HG02840 (cell line): ENCODE measurements around the gene NFYB.
"Not testable (repeated sequence)": the region's sequence is repeated elsewhere in the genome, so short reads cannot be mapped to it uniquely, and the experiment has no call there.

Experiments used
- ATAC-seq: cut with Tn5 transposase; IDR thresholded peaks from one replicate; pipeline ENCODE4 v1.9.1; 2021; ENCODE audit warnings: mild to moderate bottlenecking, moderate library complexity, moderate number of reproducible peaks; ENCODE audit not compliant: unreplicated experiment, low FRiP score

NFYB gene

DNA sequence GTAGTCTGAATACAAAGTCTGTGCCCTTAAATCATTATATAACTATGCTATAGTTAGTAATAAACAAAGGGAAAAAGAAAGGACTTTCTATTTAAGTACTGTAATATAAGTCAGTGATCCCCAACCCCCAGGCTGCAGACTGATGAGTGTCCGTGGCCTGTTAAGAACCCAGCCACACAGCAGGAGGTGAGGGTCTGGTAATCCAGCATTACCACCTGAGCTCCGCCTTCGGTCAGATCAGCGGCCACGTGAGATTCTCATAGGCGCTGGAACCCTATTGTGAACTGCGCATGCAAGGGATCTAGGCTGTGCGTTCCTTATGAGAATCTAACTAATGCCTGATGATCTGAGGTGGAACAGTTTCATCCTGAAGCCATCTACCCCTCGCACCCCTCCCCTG, 15.7 kb downstream of the NFYB start:
- no peak for ATAC-seq

- no peak for ATAC-seq
Observed at GRCh38 chr12:104121001-104121400, 17.0 kb downstream of the NFYB start.

- ATAC-seq, result no peak
Observed at GRCh38 chr12:104115587-104115975, 22.4 kb downstream of the NFYB start.

- ATAC-seq, result not testable (repeated sequence)
Observed at GRCh38 chr12:104114834-104115586, 23.0 kb downstream of the NFYB start.

GRCh38 chr12:104109446-104110271, 28.4 kb downstream of the NFYB start:
- ATAC-seq, result no peak

DNA sequence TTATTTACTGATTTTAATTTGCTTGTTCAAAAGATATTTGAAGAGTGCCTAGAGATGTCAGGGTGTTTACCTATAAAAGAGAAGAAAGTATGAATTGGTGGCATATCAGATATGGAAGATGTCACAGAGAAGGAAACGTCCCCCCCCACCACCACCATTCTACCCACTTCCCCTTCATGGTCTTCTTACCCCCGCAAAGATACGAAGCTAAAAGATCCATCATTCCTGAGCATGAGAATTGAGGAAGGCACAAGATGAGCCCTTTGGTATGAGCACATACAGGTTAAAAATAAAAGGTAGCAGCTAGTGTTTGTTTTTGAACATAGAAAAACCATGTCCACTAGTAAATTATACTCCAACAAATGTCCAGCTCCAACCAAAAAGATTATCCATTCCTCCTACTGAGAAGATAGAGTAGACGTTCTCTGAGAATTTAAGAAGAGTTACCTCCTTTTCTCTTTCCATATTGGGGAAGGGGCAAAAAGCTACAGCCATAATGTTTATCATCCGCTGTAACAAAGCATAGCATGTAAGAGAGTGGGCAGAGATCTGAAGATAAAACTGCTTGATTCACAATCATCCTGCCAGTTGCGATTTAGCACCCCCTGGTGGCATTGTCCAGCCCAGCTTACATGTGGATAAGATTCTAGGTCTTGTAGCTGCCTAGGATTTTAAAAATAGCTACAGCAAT, 29.1 kb downstream of the NFYB start:
- ATAC-seq, result no peak

- ATAC-seq, result no peak
Observed at GRCh38 chr12:104106965-104107364, 31.0 kb downstream of the NFYB start.

GRCh38 chr12:104105461-104105860, 32.5 kb downstream of the NFYB start:
- ATAC-seq, result no peak

GRCh38 chr12:104097954-104098353, 40.1 kb downstream of the NFYB start:
- ATAC-seq, result no peak

DNA sequence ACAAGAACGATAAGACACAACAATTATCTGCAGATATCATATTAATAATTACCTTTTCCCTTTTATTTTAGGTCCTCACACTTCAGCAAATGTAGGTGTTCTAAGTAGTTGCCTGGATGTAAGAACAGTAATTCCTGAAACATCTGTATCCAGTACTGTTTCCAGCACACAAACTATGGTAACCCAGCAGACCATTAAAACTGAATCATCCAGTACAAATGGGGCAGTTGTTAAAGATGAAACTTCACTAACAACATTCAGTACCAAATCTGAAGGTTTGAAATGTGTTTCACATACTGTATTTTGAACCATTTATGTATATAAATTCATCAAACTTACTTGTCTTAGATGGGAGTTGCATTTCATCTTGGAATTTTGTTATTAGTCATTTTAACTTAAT, 42.7 kb downstream of the NFYB start:
- ATAC-seq, result no peak

DNA sequence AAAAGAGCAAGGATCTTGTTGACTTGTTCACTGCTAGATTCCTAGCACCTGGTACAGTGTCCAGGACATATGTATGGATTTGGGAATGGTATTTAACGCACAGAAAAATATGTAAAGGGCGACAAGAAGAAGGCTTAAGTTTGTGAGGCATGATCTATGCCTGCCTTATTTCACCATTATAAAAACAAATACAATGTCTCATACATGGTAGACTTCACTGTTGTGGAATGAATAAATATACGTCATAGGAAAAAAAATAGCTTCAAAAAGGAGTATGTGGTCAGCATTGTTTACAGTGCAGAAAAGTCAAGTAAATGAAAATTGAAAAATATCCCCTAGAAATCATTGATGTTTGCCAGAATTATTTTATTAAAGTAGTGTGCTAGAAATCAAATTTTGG, 43.7 kb downstream of the NFYB start:
- ATAC-seq, result no peak

DNA sequence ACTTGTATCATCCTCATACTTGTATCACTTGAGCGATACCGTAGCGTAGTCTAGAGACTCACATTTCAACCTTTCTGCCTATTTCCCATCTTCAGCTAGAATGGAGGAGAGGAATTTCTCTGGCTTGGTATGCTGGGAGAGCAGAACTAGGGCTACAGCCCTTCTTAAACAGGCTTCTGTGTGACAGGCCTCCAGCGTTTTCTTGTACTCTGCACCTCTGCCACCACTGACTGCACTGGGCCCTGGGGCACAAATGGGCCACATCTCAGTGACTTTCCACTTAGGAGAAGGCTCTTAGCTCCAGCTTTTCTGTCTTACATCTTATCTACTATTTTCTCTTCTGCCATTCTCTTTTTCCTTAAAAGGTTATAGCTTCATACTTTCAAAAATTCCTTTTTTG, 46.9 kb downstream of the NFYB start:
- ATAC-seq, result no peak

DNA sequence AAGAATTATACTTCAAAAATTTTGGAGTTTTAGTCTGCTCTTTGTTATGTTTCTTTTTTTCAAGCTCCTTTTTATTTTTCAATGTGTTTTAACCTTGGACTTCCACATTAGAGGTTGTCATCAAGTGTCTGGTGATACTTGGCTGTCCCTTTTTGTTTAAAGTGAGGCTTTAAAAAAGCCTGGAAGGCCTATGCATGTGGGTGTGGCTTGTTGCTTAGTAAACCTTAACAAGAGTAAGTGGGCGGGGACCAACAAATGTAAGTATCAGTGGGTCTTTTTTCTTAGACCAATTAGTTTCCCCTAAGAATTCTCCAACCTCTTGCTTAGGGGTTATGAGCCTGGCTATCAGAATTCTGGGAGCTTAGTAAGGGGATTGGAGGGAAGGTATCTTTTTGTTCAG, 47.3 kb downstream of the NFYB start:
- ATAC-seq, result no peak

GRCh38 chr12:104083769-104084475, 54.1 kb downstream of the NFYB start:
- ATAC-seq, result no peak

GRCh38 chr12:104080764-104081163, 57.2 kb downstream of the NFYB start:
- ATAC-seq, result no peak

DNA sequence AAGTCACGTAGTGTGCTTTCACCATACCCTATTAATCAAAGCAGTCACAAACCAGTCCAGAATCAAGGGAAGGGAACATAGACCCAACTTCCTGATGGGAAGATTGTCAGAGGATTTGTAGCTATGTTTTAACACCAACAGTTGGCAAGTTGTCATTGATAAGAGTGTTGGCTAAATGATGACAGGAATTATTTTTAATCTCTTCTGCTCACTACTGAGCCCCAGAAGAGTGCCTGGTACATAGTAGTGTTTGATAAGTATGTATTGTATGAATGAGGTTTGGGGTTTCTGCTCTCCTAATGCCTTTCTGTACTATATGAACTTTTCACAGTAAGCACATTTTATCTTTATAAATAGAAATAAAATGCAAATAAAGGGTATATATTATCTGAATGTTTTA, 59.0 kb downstream of the NFYB start:
- no peak for ATAC-seq

DNA sequence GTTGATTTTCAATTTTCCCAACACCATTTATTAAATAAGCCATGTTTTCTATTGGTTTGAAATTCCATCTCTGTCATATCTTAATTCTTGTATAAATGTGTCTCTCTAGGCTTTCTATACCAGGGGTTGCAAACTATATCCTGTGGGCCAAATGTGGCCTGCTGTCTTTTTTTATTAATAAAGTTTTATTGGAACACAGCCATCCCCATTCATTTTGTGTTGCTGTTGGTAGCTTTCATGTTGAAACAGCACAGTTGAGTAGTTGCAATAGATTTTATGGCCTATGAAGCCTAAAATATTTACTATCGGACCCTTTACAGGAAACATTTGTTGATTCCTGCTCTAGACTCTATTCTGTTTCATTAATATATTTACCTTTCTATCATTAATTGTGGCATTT, 64.3 kb downstream of the NFYB start:
- no peak for ATAC-seq

GRCh38 chr12:104072099-104072498, 65.9 kb downstream of the NFYB start:
- ATAC-seq, result no peak
